ENCODE results near the gene STRBP.
"Not testable (repeated sequence)": the region's sequence is repeated elsewhere in the genome, so short reads cannot be mapped to it uniquely, and the experiment has no call there.

Gene STRBP

GRCh38 chr9:123248630-123249029 lies 19.8 kb downstream of the STRBP start:
- DNase-seq, result no peak

- no peak for DNase-seq
Measured at GRCh38 chr9:123246534-123246933, 21.9 kb downstream of the STRBP start.

- no peak for DNase-seq
Measured at GRCh38 chr9:123239726-123240125, 28.7 kb downstream of the STRBP start.

- DNase-seq, result no peak
Measured at GRCh38 chr9:123238365-123238764, 30.0 kb downstream of the STRBP start.

- no peak for DNase-seq
Measured at GRCh38 chr9:123237220-123237619, 31.2 kb downstream of the STRBP start.

GRCh38 chr9:123235448-123235847 lies 32.9 kb downstream of the STRBP start:
- DNase-seq, result no peak

- DNase-seq, result no peak
Measured at GRCh38 chr9:123234853-123235252, 33.5 kb downstream of the STRBP start.

GRCh38 chr9:123232332-123232731 lies 36.1 kb downstream of the STRBP start:
- no peak for DNase-seq

GRCh38 chr9:123231421-123231820 lies 37.0 kb downstream of the STRBP start:
- DNase-seq, result no peak

GRCh38 chr9:123228967-123229366 lies 39.4 kb downstream of the STRBP start:
- no peak for DNase-seq

- DNase-seq, result peak; percentile 8
Measured at GRCh38 chr9:123225995-123226394, 42.4 kb downstream of the STRBP start.

- peak; percentile 63 for DNase-seq
Measured at GRCh38 chr9:123225374-123225813, 43.0 kb downstream of the STRBP start.

GRCh38 chr9:123220127-123220526 lies 48.3 kb downstream of the STRBP start:
- no peak for DNase-seq

- no peak for DNase-seq
Measured at GRCh38 chr9:123218831-123219230, 49.6 kb downstream of the STRBP start.

GRCh38 chr9:123217128-123217654 lies 51.2 kb downstream of the STRBP start:
- peak; percentile 10 for DNase-seq

- peak; percentile 26 for DNase-seq
Measured at GRCh38 chr9:123216251-123216797, 52.1 kb downstream of the STRBP start.

GRCh38 chr9:123211081-123211480 lies 57.3 kb downstream of the STRBP start:
- DNase-seq, result no peak

- no peak for DNase-seq
Measured at GRCh38 chr9:123208626-123209174, 59.7 kb downstream of the STRBP start.

GRCh38 chr9:123206065-123206464 lies 62.3 kb downstream of the STRBP start:
- DNase-seq, result no peak

- no peak for DNase-seq
Measured at GRCh38 chr9:123201083-123201482, 67.3 kb downstream of the STRBP start.

GRCh38 chr9:123200469-123200868 lies 67.9 kb downstream of the STRBP start:
- not testable (repeated sequence) for DNase-seq

- DNase-seq, result no peak
Measured at GRCh38 chr9:123196124-123196523, 72.3 kb downstream of the STRBP start.

- no peak for DNase-seq
Measured at GRCh38 chr9:123194023-123194422, 74.4 kb downstream of the STRBP start.

- no peak for DNase-seq
Measured at GRCh38 chr9:123191680-123192079, 76.7 kb downstream of the STRBP start.

- DNase-seq, result no peak
Measured at GRCh38 chr9:123191260-123191659, 77.1 kb downstream of the STRBP start.

All from fibroblast of skin of abdomen (primary cell).